HG02870 (cell line): ENCODE data around the gene OR52I1.

Source experiments
- ATAC-seq: cut with Tn5 transposase; IDR thresholded peaks from one replicate; pipeline ENCODE4 v1.9.1; 2021; ENCODE audit warnings: mild to moderate bottlenecking, moderate library complexity; ENCODE audit not compliant: unreplicated experiment

The OR52I1 gene

GRCh38 chr11:4610258-4610935 lies 16.6 kb downstream of the OR52I1 start:
- no peak for ATAC-seq

DNA sequence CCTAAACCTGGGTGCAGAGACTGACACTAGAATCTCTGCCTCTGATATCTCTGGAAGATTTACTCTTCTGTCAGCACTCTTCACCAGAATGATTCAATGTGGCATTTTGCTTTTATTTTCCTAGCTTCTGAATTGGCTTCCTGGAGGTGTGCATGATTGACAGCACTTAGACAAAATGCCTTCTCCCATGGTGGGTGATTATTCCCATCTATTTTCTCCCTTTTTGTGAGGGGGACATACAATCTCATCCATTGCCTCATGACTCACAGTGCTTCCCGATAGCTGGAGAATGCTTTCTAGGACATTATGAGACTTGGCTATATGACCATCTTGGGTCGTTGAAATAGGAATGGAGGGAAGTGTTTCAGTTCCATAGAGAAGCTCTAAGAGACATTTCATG lies 18.1 kb downstream of the OR52I1 start:
- ATAC-seq, result no peak

- no peak for ATAC-seq
These were observed 22.1 kb downstream of the OR52I1 start for GRCh38 chr11:4615856-4616444.

DNA sequence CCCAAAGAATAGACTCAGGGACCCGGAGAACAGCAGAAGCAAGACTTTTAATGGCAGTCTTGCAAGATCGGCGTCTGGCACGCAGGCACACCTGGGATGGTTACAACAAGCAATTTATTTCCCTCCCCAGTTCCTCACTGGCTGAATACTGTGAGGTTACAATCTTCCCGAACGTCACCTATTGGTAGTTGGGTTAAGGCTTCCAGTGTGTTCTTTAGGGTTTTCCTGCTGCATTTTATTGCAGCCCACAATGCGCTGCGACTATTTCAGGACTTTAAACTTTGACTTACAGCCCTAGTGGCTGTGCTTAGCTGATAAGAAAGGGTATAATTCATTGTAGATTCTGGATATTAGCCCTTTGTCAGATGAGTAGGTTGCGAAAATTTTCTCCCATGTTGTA lies 25.7 kb downstream of the OR52I1 start:
- no peak for ATAC-seq

DNA sequence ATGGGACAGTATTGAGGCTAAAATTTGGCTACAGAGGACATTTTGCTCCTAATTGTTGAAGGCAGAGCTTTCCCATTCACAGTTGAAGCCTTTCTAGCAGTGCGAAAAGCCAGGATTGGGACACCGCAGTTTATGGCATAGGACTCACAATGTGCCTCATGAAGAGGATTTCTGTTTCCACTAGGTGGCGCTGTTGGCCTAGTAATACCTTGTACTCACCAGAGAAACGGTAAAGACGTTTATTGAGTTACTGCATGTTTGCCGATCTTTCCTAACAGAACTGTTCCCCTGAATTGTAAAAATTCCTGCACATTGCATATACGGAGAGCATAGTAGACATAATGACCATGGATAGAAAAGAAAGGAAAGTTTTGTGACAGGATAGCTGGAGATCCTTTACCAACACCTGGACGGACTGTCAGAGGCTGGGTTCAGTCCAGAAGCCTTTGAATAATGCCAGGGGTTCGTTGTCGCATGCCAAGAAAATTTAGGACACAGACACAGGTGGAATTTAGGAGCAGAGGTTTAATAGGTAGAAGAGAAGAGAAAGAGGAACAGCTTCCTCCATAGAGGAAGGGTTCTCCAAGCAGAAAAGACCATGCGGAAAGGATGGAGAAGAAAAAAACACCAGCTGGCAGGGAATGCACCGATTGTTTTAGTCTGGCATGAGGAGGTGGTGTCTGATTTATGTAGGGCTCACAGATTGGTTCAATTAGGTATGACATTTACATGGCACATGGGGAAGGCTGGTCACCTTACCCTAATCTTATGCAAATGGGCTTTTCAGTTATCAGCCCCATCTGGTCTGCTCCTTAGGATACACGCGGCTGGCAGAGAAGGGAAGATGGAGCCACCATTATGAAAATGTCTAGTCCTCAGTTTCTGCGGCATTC lies 32.6 kb downstream of the OR52I1 start:
- ATAC-seq, result no peak

DNA sequence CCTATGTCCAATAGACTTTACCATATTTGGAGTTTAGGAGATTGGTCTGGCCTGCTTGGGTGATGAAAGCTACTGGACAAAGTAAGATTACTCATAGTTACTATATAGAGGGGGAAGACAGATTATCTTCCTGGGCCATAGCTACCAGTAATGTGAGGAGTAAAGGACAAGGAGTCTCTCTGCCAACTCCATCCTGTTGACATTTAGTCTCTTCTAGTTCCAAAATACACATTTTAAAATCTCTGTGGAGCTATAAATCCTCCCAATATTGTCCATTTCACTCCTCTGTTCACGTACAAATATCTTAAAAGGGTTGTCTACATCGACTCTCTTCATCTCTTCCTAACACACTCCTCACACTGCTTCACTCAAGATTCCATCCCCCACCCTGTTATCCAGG lies 42.3 kb downstream of the OR52I1 start:
- ATAC-seq, result no peak

- ATAC-seq, result peak; percentile 90
These were observed 43.3 kb downstream of the OR52I1 start, which contains the start of gene OR51D1 for GRCh38 chr11:4636962-4637661. Gene OR51D1, plus strand, starts transcription at chr11:4637477. Its CDS starts 2,314 bp downstream, at chr11:4639791.

DNA sequence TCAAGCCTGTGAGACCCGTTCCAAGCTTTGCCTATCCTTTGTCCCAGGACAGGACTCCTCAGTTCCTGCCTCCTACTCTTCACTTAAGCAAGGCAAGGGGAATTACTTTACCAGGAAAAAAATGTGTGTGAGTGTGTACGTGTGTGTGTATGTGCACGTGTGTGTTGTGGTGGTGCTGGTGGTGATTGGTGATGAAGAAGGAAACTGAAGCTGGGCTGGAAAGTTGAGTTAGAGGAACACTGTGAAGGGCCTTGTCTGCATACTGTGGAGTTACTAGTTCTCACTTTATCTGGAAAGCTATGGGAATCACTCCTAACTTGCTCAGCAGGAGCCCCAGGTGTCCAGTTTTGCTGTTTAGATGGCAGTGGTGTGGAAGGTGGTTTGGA lies 43.8 kb downstream of the OR52I1 start:
- no peak for ATAC-seq

- ATAC-seq, result no peak
These were observed 46.1 kb downstream of the OR52I1 start for GRCh38 chr11:4639931-4640330.

- ATAC-seq, result no peak
These were observed 47.7 kb downstream of the OR52I1 start for GRCh38 chr11:4641501-4641900.

GRCh38 chr11:4642043-4642442 lies 48.2 kb downstream of the OR52I1 start:
- no peak for ATAC-seq

DNA sequence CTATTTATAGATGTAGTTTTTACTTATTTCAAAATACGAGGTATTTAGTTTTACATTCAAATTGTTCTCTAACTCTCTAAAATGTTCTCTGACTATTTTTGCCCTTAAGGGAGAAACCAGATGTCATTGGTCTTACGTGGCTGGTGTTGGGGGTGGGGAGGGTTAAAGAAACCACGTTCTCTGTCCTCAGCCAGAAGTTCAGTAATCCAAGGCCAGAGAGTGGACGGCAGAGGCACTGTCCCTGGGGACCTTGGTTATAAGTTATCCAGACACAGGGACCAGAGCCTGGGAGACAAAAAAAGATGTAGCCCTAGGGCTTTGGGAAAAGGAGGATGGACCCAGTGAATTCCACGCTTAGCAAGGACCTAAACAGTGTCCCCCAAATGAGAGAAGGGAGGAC lies 49.2 kb downstream of the OR52I1 start:
- ATAC-seq, result no peak

DNA sequence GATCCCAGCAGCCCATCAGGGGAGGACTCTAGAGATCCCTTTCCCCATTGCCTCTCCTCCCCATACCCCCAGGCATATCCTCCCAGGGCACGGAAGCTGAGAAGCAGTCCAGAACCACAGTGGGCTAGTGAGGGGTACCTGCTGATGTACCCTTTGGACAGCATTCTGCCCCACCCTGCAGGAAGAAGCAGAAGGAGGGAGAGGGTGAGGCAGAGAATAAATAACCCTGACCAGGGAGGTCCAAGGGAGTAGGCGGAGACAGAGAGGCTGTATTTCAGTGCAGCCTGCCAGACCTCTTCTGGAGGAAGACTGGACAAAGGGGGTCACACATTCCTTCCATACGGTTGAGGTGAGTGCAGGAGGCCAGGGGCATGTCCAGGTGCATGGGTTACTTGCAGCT lies 49.8 kb downstream of the OR52I1 start, which contains the start of gene OR51E1:
TSS of gene OR51E1 (plus strand) at position 301 of the 400 bp plus-strand sequence. CDS start 8,545 bp downstream, outside the sequence.
- no peak for ATAC-seq

DNA sequence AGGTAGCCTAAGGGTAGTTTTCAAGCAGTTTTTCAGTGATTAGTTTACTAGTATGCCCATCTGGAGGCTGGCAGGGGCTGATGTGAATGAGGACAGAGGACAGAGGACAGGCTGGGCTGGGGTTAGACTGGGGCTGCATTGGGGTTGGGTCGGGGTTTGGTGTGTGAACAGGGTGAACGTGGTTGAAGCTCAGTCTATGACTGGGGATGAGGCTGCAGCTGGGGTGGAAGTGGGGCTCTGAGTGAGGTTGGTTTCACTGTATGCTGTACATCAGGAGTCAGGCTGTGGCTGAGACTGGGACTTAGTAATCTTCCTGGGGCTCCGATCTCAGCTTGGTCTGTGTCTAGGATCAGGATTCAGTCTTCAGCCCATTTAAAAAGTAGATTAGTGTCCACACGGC lies 50.4 kb downstream of the OR52I1 start:
- no peak for ATAC-seq
